H4 (cell line): ENCODE results near the gene PXDN. TPM values are rescaled to one million over a fixed set of nuclear protein-coding genes. Genes with fewer than 3 reads are reported as not detected.
A peak's percentile ranks its signal among the peaks of the same experiment; 100 is the strongest.
"Not testable (repeated sequence)": the region's sequence is repeated elsewhere in the genome, so short reads cannot be mapped to it uniquely, and the experiment has no call there.

ENCODE experiments used
- DNase-seq: peaks from one replicate; pipeline ENCODE4 v3.0.0-alpha.2; 2015; ENCODE audit warnings: low spot score
- total RNA-seq: library from RNA; depleted of rRNA; stranded (reverse); fragments of >200 nt; shearing (Covaris generic); gene quantifications from 2 replicates; pipeline ENCODE4 v1.2.3, GENCODE V29; 2014; rRNA removed

The PXDN gene
- 147 and 171 TPM in 2 replicates for total RNA-seq

GRCh38 chr2:1744446-1745170 is at the start of gene PXDN:
Gene PXDN (minus strand): TSS chr2:1744515. CDS start chr2:1744455, 60 bp downstream.
- DNase-seq: peak; percentile 30

GRCh38 chr2:1793868-1794445 is 49.6 kb upstream of the PXDN start:
- DNase-seq: no peak

GRCh38 chr2:1793001-1793867 is 48.9 kb upstream of the PXDN start:
- DNase-seq: no peak

GRCh38 chr2:1791685-1792435 is 47.5 kb upstream of the PXDN start:
- peak; percentile 97 for DNase-seq

GRCh38 chr2:1791006-1791605 is 46.8 kb upstream of the PXDN start:
- DNase-seq: peak; percentile 14

- DNase-seq: no peak
Observed at GRCh38 chr2:1790473-1790872, 46.2 kb upstream of the PXDN start.

- no peak for DNase-seq
Observed at GRCh38 chr2:1789610-1790009, 45.3 kb upstream of the PXDN start.

GRCh38 chr2:1788478-1788959 is 44.2 kb upstream of the PXDN start:
- DNase-seq: no peak

- DNase-seq: no peak
Observed at GRCh38 chr2:1787755-1788477, 43.6 kb upstream of the PXDN start.

- DNase-seq: no peak
Observed at GRCh38 chr2:1784986-1785617, 40.8 kb upstream of the PXDN start.

GRCh38 chr2:1784087-1784486 is 39.8 kb upstream of the PXDN start:
- DNase-seq: no peak

GRCh38 chr2:1782514-1782913 is 38.2 kb upstream of the PXDN start:
- DNase-seq: no peak

GRCh38 chr2:1781291-1782080 is 37.2 kb upstream of the PXDN start:
- peak; percentile 53 for DNase-seq

- no peak for DNase-seq
Observed at GRCh38 chr2:1780693-1781092, 36.4 kb upstream of the PXDN start.

- DNase-seq: not testable (repeated sequence)
Observed at GRCh38 chr2:1780054-1780453, 35.7 kb upstream of the PXDN start.

GRCh38 chr2:1778566-1778965 is 34.3 kb upstream of the PXDN start:
- no peak for DNase-seq

GRCh38 chr2:1777781-1778180 is 33.5 kb upstream of the PXDN start:
- no peak for DNase-seq

- DNase-seq: no peak
Observed at GRCh38 chr2:1777156-1777555, 32.8 kb upstream of the PXDN start.

GRCh38 chr2:1775511-1776035 is 31.3 kb upstream of the PXDN start:
- DNase-seq: no peak
